Chondrocyte (in vitro differentiated cells): ENCODE results near the gene LRRC61. TPM values are rescaled to one million over a fixed set of nuclear protein-coding genes. Genes with fewer than 3 reads are reported as not detected.

Experiments
- DNase-seq: peaks from one replicate; pipeline ENCODE4 v3.0.0; 2021; ENCODE audit warnings: mixed read lengths, low spot score
- H3K27ac Mint-ChIP-seq: one replicate; pipeline ENCODE4 v1.8.0; 2021; ENCODE audit warnings: mild to moderate bottlenecking, moderate library complexity, mixed read lengths; ENCODE audit not compliant: unreplicated experiment
- H3K27me3 Mint-ChIP-seq: 2 replicates; pipeline ENCODE4 v1.8.0; 2021; ENCODE audit warnings: low read depth, mixed read lengths
- H3K36me3 Mint-ChIP-seq: 2 replicates; pipeline ENCODE4 v1.8.0; 2021; ENCODE audit warnings: low read depth, mixed read lengths
- H3K4me1 Mint-ChIP-seq: 2 replicates; pipeline ENCODE4 v1.8.0; 2021; ENCODE audit warnings: low read depth, mild to moderate bottlenecking, mixed read lengths
- H3K4me3 Mint-ChIP-seq: one replicate; pipeline ENCODE4 v1.8.0; 2021; ENCODE audit warnings: mild to moderate bottlenecking, moderate library complexity, mixed read lengths; ENCODE audit not compliant: unreplicated experiment
- H3K9me3 Mint-ChIP-seq: 2 replicates; pipeline ENCODE4 v1.8.0; 2021; ENCODE audit warnings: low read depth, mixed read lengths
- total RNA-seq: library from RNA; stranded (reverse); gene quantifications from 3 replicates; pipeline ENCODE4 v1.2.1, GENCODE V29; 2021
- TF ChIP-seq, protein P1 (sequence below): fragments of 200-600 bp; sonication (generic); IDR thresholded peaks from 2 replicates; pipeline ENCODE4 v1.5.0; 2021; ENCODE audit warnings: antibody characterized with exemption, mild to moderate bottlenecking, moderate library complexity

LRRC61 gene
- total RNA-seq, 1 donor from 2014 or later = 1.7 TPM

DNA sequence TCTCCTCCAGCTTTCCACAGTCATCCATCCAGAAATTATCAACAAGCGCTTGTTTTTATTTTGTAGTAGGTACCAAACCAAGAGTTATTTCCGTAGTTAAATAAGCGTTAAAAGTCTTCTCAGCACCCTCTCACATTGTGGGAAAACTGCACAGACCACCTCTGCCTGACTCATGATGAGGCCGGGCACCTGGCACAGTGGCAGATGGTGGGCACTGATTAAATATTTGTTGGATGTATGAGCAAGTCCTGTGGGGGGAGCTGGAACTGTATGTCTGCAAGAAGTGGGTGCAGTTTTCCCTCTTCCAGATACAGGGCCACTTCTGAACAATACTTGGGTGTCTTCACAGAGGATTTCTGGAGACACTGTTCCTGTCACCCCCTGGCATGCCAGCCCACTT lies 40.2 kb downstream of the LRRC61 start:
- TF ChIP-seq, protein P1, sequence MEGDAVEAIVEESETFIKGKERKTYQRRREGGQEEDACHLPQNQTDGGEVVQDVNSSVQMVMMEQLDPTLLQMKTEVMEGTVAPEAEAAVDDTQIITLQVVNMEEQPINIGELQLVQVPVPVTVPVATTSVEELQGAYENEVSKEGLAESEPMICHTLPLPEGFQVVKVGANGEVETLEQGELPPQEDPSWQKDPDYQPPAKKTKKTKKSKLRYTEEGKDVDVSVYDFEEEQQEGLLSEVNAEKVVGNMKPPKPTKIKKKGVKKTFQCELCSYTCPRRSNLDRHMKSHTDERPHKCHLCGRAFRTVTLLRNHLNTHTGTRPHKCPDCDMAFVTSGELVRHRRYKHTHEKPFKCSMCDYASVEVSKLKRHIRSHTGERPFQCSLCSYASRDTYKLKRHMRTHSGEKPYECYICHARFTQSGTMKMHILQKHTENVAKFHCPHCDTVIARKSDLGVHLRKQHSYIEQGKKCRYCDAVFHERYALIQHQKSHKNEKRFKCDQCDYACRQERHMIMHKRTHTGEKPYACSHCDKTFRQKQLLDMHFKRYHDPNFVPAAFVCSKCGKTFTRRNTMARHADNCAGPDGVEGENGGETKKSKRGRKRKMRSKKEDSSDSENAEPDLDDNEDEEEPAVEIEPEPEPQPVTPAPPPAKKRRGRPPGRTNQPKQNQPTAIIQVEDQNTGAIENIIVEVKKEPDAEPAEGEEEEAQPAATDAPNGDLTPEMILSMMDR = no peak
- no peak overlapping the region for H3K4me3 Mint-ChIP-seq

DNA sequence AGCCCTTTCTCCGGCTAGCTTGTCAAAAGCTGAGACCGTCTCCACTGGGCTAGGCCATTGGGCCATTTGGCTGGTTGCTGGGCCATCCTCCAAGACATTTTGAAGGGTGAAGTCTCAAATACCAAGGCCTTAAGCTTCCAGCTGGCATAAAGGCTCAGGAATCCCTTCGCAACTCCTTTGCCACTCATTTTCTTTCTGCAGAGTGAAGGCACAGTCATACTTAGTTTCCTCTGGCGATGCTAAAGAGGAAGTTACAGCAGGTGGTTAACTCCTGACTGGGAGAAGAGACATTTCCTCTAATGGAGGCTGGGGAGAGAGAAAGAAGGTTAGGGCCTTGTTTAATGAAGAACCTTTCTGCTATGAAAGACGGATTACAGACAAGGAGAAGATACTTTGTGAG lies 40.7 kb downstream of the LRRC61 start:
- Mint-ChIP-seq H3K36me3 (no peaks in the 10 kb centered on the region), H3K27me3 (no peaks in the 10 kb centered on the region), H3K4me1 (peaks cover 17% of the 10 kb centered on the region), H3K4me3 (no peak overlapping the region), H3K9me3 (no peaks in the 10 kb centered on the region), H3K27ac (no peak overlapping the region)
- TF ChIP-seq, protein P1 = no peak
- DNase-seq = no peak

More for the DNA sequence above, 40.2 kb downstream of the LRRC61 start:
- no peaks in the 10 kb centered on the region for H3K9me3 Mint-ChIP-seq
- no peak overlapping the region for H3K27ac Mint-ChIP-seq
- no peak for DNase-seq
- H3K4me1 Mint-ChIP-seq = peaks cover 17% of the 10 kb centered on the region
- H3K36me3 Mint-ChIP-seq = no peaks in the 10 kb centered on the region
- H3K27me3 Mint-ChIP-seq = no peaks in the 10 kb centered on the region

- H3K4me1 Mint-ChIP-seq = peaks cover 30% of the 10 kb centered on the region
- H3K27me3 Mint-ChIP-seq = no peaks in the 10 kb centered on the region
- no peak for DNase-seq
- H3K4me3 Mint-ChIP-seq = no peak overlapping the region
- TF ChIP-seq, protein P1 = no peak
- H3K9me3 Mint-ChIP-seq = no peaks in the 10 kb centered on the region
- no peak overlapping the region for H3K27ac Mint-ChIP-seq
- H3K36me3 Mint-ChIP-seq = no peaks in the 10 kb centered on the region
These were observed 42.0 kb downstream of the LRRC61 start for GRCh38 chr7:150365194-150365593.

DNA sequence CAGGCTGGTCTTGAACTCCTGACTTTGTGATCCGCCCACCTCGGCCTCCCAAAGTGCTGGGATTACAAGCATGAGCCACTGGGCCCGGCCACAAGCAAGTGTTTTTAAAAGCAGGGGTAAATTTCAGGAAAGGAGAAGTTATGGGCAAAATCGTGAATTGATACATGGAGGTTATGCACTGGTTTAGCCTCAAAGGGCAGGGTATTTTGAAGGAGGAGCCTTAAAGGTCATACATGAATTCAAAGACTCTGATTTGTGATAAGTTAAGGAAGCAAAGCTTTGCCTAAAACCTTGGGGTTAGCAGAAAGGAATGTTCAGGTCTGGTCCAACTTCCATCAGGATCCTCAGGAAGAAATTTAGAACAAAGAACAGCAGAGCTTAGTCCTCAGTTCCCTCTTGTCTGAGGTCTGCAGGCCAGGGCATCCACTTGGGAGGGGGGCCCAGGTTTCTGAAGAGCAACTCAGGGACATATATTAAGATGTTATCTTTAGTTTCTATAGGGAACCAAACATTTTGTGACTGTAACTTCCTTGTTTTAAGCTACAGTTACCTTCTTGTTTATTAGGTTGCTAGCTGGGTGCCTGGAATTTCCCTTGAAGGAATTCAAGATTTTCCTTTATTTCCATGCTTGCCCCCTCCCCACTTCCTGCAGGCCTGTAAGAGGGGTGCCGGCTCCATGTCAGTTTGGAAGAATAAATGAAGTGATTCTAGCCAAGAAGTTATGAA lies 42.7 kb downstream of the LRRC61 start:
- Mint-ChIP-seq H3K4me1 (peaks cover 36% of the 10 kb centered on the region), H3K4me3 (no peak overlapping the region), H3K36me3 (no peaks in the 10 kb centered on the region), H3K27me3 (no peaks in the 10 kb centered on the region), H3K27ac (no peak overlapping the region), H3K9me3 (no peaks in the 10 kb centered on the region)
- no peak for DNase-seq
- TF ChIP-seq, protein P1 = no peak

DNA sequence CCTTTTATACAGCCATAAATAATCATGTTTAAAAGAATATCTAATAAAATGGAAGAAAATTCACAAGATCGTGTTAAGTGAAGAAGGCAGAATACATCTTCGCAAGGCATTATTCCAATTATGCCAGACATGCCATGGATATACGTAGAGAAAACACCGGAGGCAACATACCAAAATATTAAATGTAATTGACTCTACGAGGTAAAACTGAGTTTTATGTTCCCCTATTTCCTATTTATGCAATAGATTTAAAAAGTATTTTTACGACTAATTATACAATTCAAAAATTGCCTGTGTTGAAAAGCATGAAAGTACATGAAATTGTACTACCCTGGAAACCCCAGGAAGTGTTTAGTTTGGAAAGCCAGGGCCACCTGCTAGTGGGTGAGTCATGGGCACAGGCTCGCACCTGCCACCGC lies 44.5 kb downstream of the LRRC61 start:
- Mint-ChIP-seq H3K27me3 (no peaks in the 10 kb centered on the region), H3K4me1 (peaks cover 29% of the 10 kb centered on the region), H3K9me3 (no peaks in the 10 kb centered on the region), H3K4me3 (peak overlapping the region; percentile 67), H3K27ac (peak overlapping the region; percentile 74), H3K36me3 (no peaks in the 10 kb centered on the region)
- TF ChIP-seq, protein P1 = no peak
- no peak for DNase-seq
